ENCODE measurements around the gene DEPDC7.

- TF ChIP-seq CTCF (IDR thresholded peaks at IDR 0.05; ENCODE audit: insufficient read depth, low read length) (no peak), POLR2AphosphoS5 (IDR thresholded peaks at IDR 0.05; ENCODE audit: low read depth) (no peak), SPI1 (IDR thresholded peaks at IDR 0.05; ENCODE audit: borderline replicate concordance, low read depth) (no peak)
Observed at GRCh38 chr11:33060271-33060670, 44.6 kb downstream of the DEPDC7 start.
